ENCODE measurements around the gene GSTO2. TPM values are rescaled to one million over a fixed set of nuclear protein-coding genes. Genes with fewer than 3 reads are reported as not detected.

Gene GSTO2
- polyA plus RNA-seq, 6 donors from 2014 or later, result 0.21 to 0.78 (median 0.49) TPM; not detected in 1

DNA sequence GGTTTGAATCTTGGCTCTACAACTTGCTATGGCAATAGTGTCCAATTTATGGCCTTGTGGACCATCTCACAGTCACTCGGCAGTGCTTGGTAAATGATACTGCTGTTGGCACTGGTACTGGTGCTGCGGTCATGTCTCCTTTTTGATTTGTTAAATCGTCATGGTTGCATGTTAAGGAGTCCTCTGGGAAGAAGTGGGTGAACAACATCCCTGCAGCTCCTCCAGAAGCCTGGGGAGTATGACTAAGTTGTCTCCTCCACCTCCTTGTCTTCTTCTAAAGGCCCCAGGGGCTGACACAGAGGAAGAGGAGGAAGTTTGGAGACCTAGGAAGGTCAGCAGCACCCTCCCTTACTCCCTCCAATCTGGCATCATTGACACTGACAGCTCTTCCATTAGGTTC is 60.8 kb downstream of the GSTO2 start:
- H3K27ac Mint-ChIP-seq, result peak overlapping the region in 4 of 6 donors; percentile 32 to 91 (median 76)
- H3K4me1 Mint-ChIP-seq, result peaks cover 78 to 97% (median 88%) of the 10 kb centered on the region in 3 donors
- peak overlapping the region in 2 of 8 donors; percentile 73 to 81 for H3K4me3 Mint-ChIP-seq
- ATAC-seq (ENCODE audit: low read depth in 2 of 2), result no peak
- no peaks in the 10 kb centered on the region for H3K36me3 Mint-ChIP-seq
- no peaks in the 10 kb centered on the region for H3K27me3 Mint-ChIP-seq
- no peak for DNase-seq
- H3K9me3 Mint-ChIP-seq, result no peaks in the 10 kb centered on the region

DNA sequence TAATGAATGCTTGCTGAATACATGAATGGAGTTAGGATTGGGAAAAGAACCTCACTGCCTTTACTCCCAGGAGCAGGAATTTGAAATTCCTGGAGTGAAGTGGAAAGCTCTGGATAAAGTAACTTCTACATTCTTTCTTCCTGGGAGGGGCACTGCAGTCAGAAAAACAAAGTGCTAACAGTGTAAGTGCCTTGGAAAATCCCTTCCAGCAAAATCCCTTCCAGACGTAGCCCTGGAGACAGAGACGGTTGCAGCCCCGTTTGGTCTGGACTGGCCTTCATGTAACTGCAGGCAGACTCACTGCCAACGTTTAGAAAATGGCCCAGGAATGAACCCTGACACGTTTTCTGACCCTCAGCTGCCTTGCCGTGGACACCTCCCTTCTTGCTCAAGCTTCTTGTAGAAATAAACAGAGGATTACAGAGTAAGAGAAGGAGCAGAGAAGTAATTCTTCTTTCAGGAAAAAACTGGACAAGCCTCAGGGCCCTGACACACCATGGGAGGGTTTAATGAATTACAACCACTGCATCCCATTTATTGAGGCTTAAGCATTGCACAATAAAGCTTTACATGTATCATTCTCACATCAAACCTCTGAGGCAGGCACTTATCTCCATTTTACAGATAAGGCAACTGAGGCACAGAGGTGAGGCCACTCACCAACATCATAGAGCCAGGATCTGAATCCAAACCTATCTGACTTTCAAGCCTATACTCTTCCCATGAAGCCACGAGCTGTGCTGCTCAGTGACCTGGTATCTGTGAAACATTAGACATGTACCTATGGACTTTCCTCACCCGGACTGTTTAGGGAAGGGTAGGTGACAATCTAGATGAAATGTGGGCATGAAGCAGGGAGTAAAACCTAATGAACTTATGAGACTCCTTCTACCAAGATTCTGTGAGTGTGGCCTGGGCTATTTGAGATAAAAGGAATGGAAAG is 61.5 kb downstream of the GSTO2 start:
- Mint-ChIP-seq H3K4me3 (peak overlapping the region in 6 of 8 donors; percentile 31 to 81 (median 58)), H3K9me3 (no peaks in the 10 kb centered on the region), H3K27ac (peak overlapping the region in 5 of 6 donors; percentile 39 to 86 (median 61)), H3K27me3 (no peaks in the 10 kb centered on the region), H3K36me3 (no peaks in the 10 kb centered on the region), H3K4me1 (peaks cover 80 to 97% (median 88%) of the 10 kb centered on the region in 3 donors)
- DNase-seq (no peak), ATAC-seq (ENCODE audit: low read depth in 2 of 2) (no peak)

DNA sequence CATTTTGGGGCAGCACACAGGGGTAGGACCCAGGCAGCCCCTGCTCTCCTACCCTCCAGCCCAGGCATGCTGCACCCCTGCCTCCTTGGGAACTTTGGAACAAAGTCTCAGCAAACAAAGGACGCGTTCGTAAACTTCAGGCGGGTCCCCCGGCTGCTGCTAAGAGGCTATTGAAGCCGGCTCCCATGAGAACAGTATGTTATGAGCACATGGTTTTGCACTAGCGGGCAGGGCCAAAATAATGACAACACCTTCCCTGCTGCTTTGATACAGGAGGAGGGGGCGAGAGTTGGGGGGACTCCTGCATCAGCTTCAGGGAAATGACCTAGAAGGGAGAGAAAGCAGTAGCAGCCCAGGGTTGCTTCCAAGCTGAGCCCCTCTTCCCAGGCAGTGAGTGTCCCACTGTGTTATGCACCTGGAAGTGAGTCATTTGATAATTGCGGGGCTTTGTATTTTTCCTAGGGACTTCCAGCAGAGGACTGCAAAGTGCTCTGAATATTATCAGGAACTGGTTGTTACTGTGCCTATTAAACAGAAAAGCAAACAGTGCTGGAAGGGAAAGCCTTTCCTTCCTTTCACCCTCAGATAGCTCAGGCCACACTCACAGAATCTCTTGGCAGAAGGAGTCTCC is 62.3 kb downstream of the GSTO2 start:
- Mint-ChIP-seq H3K4me1 (peaks cover 76 to 97% (median 84%) of the 10 kb centered on the region in 3 donors), H3K27ac (peak overlapping the region in 5 of 6 donors; percentile 39 to 96 (median 86)), H3K27me3 (no peaks in the 10 kb centered on the region), H3K9me3 (no peaks in the 10 kb centered on the region), H3K4me3 (peak overlapping the region in 7 of 8 donors; percentile 1 to 70 (median 59)), H3K36me3 (no peaks in the 10 kb centered on the region)
- ATAC-seq (ENCODE audit: low read depth in 2 of 2) (no peak), DNase-seq (no peak)

DNA sequence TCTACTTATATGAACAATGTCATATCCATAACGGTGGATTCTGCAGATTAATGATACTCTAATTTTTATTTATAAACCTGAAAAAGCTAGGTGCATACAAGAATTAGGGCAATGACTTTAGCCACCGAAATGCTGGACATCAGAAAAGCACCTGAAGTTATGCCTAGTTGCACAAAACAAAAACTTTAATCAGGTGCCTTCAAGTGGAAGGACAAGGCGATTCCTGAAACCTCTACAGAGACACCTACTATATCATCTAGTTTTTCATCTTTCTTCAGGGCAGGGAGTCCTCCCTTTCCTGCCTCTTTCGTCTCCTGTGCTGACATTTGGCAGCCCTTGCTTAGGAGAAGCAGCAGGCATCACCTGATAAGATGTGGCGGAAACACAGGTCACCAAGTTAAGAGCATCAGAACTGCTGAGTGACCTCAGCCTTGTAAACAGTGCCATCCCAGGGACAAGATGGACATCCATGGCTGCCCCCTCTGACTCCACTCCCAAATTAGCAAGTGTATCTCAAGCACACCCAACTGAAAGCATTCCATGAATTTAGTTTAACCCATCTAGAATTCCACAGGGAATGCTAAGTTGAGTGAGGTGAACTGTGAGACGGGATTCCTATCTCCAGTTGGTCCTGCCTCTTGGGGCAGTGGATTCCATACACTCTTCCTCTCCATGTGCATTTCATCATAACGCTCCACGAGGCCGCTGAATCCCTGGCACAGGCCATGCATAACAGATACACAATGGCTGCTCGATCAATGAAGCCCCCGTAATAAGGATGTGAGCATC is 63.5 kb downstream of the GSTO2 start:
- no peak for ATAC-seq (ENCODE audit: low read depth in 2 of 2)
- Mint-ChIP-seq H3K4me1 (peaks cover 70 to 97% (median 82%) of the 10 kb centered on the region in 3 donors), H3K36me3 (no peaks in the 10 kb centered on the region), H3K4me3 (peak overlapping the region in 3 of 8 donors; percentile 15 to 73 (median 47)), H3K9me3 (no peaks in the 10 kb centered on the region), H3K27ac (peak overlapping the region in 4 of 6 donors; percentile 71 to 80 (median 78)), H3K27me3 (no peaks in the 10 kb centered on the region)
- DNase-seq, result no peak

DNA sequence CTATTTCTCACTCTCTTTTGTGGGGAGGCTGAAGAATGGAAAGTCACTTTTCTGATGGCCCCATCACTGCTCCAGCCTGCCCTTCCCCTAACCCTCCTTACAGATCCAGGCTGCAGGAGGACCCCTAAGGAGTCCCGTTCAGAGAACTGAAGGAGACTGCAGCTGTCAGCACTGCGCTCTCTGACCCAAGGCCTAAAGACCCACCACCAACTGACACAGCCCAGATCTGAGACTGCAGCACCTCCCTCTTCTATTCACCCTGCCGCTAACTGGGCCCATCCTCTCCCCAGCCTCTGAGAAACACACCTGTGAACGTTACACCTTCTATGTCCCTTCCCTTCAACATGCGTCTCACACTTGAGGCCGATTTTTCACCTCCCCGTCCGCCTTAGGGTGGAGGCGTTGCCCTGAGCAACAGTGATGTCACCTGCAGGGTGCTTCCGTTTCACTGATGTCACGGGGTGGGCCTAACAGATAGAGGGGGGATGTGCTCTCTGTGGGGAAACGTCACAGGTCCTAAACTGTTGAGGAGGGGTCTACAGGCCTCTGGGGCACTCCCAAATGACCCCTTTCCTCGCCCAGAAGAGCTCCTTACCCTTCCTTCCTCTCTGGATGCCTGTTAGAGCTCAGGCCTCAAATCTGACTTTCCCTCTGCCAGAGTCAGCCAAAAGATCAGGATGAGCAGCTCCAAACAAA is 64.2 kb downstream of the GSTO2 start:
- no peak for DNase-seq
- H3K9me3 Mint-ChIP-seq, result no peaks in the 10 kb centered on the region
- no peaks in the 10 kb centered on the region for H3K36me3 Mint-ChIP-seq
- peak overlapping the region in 5 of 6 donors; percentile 22 to 80 (median 77) for H3K27ac Mint-ChIP-seq
- ATAC-seq (ENCODE audit: low read depth in 2 of 2), result no peak
- no peaks in the 10 kb centered on the region for H3K27me3 Mint-ChIP-seq
- H3K4me3 Mint-ChIP-seq, result peak overlapping the region in 3 of 8 donors; percentile 15 to 73 (median 47)
- peaks cover 63 to 90% (median 77%) of the 10 kb centered on the region in 3 donors for H3K4me1 Mint-ChIP-seq

DNA sequence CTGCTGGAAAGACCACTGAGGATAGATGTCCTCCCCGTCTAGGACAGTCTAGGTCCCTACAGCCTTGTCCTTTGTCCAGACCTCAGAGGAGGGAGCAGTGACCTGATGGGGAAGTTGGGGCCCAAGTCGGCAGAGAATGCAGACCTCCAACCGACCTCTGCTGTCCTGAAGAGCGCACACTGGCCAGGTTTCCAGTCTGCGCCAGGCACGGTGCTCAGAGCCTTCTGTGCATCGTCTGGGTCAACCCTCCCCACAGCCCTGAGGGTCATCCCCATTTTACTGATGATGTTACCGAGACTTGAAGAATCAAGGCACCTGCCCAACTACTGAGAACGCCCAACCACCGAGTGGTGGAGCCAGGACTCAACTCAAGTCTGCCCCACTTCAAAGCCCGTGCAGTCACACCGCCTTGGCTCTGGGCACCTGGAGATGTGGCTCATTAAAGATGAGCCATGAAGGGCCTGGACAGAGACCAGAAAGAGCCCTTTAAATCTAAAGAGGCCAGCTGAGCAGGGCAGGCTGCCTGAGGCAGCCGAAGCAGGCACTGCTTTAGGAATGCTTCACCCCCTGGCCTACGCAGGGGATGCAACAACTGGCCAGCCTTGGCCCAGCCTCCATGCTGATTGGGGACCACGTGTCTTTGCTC is 64.9 kb downstream of the GSTO2 start:
- no peak for ATAC-seq (ENCODE audit: low read depth in 2 of 2)
- H3K9me3 Mint-ChIP-seq, result no peaks in the 10 kb centered on the region
- H3K36me3 Mint-ChIP-seq, result no peaks in the 10 kb centered on the region
- peaks cover 60 to 87% (median 76%) of the 10 kb centered on the region in 3 donors for H3K4me1 Mint-ChIP-seq
- peak overlapping the region in 3 of 6 donors; percentile 27 to 77 (median 69) for H3K27ac Mint-ChIP-seq
- no peak for DNase-seq
- peak overlapping the region in 1 of 8 donors; percentile 47 for H3K4me3 Mint-ChIP-seq
- no peaks in the 10 kb centered on the region for H3K27me3 Mint-ChIP-seq

DNA sequence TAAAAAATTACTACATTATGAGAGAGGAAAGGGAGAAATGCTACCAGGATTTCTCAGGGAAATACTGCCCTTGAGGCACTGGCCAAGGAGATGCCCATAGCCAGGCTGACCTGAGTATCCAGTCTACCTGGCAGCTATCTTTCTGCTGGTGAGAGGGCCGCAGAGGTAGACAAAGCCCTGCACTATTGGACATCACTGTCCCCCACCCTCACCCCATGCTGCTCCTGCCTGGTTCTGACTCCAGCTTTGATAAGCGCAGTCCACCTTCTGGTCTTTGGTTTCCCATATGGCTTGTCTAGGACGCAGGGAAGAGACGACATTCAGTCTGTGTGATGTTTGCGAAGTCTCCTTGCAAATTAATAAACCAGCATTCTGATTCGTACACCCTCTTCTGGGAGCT is 65.6 kb downstream of the GSTO2 start:
- H3K4me1 Mint-ChIP-seq, result peaks cover 53 to 87% (median 76%) of the 10 kb centered on the region in 3 donors
- H3K36me3 Mint-ChIP-seq, result no peaks in the 10 kb centered on the region
- DNase-seq, result no peak
- H3K27me3 Mint-ChIP-seq, result no peaks in the 10 kb centered on the region
- H3K9me3 Mint-ChIP-seq, result no peaks in the 10 kb centered on the region
- ATAC-seq (ENCODE audit: low read depth in 2 of 2), result no peak
- H3K27ac Mint-ChIP-seq, result peak overlapping the region in 2 of 6 donors; percentile 84 to 98
- peak overlapping the region in 4 of 8 donors; percentile 47 to 100 (median 87) for H3K4me3 Mint-ChIP-seq

DNA sequence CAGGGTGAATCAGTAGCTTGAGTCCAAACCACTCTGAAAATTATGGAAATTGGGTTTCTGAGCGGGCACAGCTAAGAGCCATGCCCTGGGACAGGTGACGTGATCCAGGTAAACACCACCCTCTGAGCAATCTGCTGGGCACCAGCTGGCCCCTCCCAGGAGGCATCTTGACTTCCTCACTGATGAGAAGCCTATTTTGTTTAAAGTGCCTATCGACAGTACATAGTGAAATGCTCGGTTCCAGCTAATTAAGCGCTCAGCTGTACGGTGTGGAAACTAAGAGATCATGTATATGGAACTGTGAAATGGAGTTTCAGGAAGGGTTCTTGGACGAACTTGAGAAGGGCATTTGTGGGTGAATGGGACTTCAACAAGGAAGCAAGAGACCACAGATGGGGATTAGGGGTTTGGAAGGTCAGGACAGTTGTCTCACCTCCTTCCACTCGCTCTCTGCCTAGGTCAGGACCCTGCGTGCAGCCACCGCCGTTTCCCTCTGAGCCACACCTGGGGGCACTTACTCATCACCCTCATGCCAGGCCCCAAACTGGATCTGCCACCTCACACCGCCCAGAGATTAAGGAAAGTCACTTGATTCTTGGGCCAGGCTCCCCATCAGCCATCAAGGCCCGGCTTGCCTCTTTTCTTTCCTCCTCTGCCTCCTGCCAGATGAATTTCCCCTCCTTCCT is 66.1 kb downstream of the GSTO2 start:
- Mint-ChIP-seq H3K4me1 (peaks cover 54 to 87% (median 81%) of the 10 kb centered on the region in 3 donors), H3K4me3 (peak overlapping the region; percentile 46 to 100 (median 90)), H3K9me3 (no peaks in the 10 kb centered on the region), H3K36me3 (no peaks in the 10 kb centered on the region), H3K27ac (peak overlapping the region; percentile 5 to 98 (median 76)), H3K27me3 (no peaks in the 10 kb centered on the region)
- DNase-seq (no peak), ATAC-seq (ENCODE audit: low read depth in 2 of 2) (no peak)

DNA sequence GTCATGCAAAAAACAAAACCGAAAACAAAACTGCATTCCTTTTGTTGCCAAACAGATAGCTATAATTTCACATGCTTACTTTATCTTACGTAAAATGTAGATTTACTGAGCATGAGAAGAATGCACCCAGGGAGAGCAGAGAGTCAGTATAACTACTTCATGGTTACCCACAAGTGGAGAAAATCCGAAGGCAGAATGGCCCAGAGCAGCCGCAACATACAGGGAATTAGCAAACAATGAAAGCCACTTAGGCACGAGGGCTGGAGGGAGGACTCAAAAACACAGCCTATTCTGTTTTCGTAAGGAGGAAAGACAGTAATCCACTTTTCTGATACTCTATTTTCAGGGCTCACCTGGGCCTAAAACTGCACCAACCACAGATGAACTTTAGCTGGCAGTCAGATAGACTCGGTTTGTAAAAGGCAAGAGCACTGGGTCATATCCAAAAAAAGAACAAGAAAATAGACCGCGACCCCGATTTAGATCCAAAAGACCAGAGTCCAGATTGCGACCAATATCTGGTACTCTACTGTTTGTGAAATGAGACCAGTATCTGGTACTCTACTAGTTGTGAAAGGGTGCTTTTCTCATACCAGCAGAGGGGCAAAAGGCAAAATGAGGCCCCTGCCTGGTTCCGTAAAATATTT is 68.0 kb downstream of the GSTO2 start:
- Mint-ChIP-seq H3K9me3 (no peaks in the 10 kb centered on the region), H3K36me3 (no peaks in the 10 kb centered on the region), H3K27ac (peak overlapping the region; percentile 70 to 99 (median 93)), H3K27me3 (no peaks in the 10 kb centered on the region), H3K4me1 (peaks cover 43 to 73% (median 70%) of the 10 kb centered on the region in 3 donors), H3K4me3 (peak overlapping the region; percentile 98 to 100 (median 100))
- ATAC-seq (ENCODE audit: low read depth in 2 of 2), result peak; percentile 26 to 33
- no peak for DNase-seq

DNA sequence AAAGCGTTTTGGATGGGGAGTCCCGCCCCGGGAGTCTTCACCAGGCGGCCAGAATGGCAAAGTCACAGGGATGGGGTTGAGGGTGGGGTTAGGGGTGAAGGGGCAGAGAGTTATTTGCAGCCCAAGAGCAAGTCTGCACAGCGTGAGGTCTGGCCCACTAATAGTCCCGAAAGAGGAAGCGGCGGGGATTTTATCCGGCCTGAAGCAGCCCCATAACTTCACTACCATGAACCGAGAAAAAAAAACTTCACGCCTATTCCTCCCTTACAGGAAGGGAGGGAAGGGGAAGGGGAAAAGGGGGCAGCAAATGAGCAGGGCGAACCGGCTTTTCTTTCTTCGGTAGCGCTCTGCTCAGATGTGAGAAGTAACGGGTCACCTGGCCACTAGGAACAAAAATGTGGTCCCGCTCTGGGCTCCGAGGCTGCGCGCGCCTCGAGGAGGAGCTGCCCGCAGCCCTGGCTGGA is 68.6 kb downstream of the GSTO2 start:
- ATAC-seq (ENCODE audit: low read depth in 2 of 2) (peak; percentile 62 to 69), DNase-seq (peak; percentile 64)
- Mint-ChIP-seq H3K4me1 (peaks cover 39 to 69% (median 64%) of the 10 kb centered on the region in 3 donors), H3K9me3 (no peaks in the 10 kb centered on the region), H3K27me3 (no peaks in the 10 kb centered on the region), H3K4me3 (peak overlapping the region; percentile 98 to 100 (median 100)), H3K36me3 (no peaks in the 10 kb centered on the region), H3K27ac (peak overlapping the region; percentile 41 to 99 (median 93))

Measured in naive B cell (primary cell).